HG03108 (cell line): ENCODE data around the gene MYLIP.

Source experiments
- ATAC-seq: cut with Tn5 transposase; IDR thresholded peaks from one replicate; pipeline ENCODE4 v1.9.1; 2021; ENCODE audit warnings: moderate library complexity; ENCODE audit not compliant: unreplicated experiment

MYLIP gene

DNA sequence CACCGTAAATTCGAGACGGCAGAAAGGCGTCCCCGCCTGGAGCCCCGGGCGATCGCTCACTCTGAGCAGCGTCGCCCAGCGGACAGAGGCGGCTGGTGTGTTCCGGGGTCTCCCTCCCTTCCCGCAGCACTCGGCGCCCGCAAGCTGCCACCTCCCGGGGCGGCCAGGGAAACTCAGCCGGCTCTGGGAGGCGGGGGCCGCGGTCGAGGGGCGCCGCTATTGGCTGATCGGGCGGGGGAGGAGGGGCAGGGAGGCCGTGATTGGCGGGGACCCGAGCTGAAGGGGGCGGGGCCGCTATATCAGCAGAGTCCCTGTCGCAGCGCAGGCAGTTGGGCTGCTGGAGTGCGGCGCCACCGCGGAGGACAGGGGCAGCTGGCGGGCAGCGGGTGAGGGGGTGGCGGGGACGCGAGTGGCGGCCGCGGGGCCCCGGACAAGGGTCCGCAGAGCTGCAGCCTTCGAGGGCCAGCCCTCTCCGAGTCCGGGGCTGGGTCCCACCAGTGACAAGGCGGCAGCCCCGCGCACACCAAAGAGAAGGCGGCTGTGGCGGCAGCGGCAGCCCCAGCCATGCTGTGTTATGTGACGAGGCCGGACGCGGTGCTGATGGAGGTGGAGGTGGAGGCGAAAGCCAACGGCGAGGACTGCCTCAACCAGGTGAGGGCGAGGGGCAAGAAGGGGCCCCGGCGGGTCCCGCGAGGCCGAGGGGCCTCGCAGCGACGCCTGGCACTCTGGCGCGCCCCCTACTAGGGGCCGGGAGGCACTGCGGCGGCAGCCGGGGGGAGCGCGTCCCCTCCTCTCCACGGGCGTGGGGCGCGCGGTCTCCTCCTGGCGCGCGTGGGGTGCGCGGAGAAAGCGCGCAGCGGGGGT, at the start of gene MYLIP:
TSS of gene MYLIP (plus strand) at position 328 of the 864 bp plus-strand sequence. CDS start at position 565, 237 bp downstream.
- peak; percentile 68 for ATAC-seq

DNA sequence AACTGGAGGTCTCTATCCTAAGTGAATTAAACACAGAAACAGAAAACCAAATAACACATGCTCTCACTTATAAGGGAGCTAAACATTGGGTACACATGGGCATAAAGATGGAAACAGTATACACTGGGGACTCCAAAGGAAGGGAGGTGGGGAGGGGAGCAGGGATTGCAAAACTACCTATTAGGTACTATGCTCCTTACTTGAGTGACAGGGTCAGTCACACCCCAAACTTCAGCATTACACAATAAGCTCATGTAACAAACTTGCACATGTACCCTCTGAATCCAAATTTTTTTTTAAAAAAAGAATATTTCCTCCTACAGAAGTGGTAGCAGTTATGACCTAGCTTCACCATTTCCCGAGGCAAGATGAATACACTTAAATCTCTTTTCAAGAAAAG, 49.5 kb upstream of the MYLIP start:
- no peak for ATAC-seq

GRCh38 chr6:16080204-16080603, 48.7 kb upstream of the MYLIP start:
- no peak for ATAC-seq

DNA sequence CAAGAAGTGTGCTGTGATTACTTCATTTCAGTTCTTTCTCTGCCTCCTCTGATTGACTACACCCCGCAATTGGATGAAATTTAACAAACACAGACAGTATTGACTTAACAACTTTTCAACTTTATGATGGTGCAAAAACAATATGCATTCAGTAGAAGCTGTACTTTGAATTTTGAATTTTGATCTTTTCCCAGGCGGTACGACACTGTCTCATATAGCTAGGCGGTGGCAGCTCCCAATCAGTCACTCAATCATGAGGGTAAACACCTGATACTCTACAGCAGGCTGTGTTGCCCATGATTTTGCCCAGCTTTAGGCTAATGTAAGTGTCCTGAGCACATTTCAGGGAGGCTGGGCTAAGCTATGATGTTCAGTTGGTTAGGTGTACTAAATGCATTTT, 47.6 kb upstream of the MYLIP start:
- no peak for ATAC-seq

DNA sequence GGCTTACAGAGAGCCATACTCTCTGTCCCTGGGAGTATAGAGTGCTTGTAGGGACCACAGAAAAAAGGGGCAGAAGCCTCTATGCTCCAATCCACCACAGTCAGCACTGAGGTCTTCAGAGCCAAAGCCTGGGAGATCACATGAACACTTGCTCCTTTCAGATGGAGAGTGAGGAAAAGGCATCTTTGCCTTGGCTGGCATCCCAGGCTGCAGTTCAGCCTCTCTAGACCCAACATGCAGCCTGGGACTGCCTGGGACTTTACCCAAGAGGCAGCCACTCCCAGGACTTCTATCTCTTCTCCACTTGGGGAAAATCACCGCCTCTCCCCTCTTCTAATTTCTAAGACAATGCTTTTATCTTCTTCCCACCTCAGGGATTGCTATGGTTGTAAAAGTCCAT, 46.5 kb upstream of the MYLIP start:
- ATAC-seq, result no peak

DNA sequence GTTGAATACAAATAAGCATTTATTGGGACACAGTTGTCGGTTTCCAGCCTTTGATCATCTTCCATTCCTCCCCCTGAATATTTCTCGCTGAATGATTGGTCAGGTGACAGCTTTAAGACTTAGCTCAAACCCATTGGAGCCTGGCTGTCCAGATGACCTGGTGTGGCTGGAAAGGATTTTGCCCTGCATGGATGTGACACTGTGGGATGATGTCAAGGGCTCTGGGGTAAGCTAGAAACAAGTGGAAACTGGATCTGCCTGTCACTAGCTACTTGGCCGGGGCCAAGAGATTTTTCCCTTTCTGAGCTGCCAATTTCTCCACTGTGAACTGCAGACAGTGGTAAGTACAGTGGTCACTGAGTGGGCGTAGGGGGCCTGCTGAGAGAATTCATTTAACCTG, 41.9 kb upstream of the MYLIP start:
- no peak for ATAC-seq

DNA sequence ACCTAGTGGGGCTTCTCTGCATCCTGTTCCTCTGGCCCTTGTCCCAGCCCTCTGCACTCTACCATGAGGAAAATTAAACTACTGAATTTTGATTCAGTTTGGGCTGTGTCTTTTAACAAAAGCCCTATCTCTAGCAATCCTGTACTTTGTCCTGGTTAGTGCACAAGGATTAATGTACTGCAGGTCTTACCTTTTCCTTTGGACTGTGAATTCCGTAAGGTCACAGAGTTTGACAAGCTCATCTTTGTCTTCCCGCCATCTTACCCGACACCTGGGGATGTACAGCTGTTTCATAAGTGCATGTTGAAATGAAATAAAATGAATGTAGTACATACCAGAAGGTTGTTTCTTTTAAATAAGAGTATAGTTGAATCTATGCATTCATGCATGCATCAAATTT, 41.5 kb upstream of the MYLIP start:
- no peak for ATAC-seq

- ATAC-seq, result no peak
Measured at GRCh38 chr6:16088409-16088808, 40.5 kb upstream of the MYLIP start.

GRCh38 chr6:16089232-16090062, 39.4 kb upstream of the MYLIP start:
- ATAC-seq, result no peak

DNA sequence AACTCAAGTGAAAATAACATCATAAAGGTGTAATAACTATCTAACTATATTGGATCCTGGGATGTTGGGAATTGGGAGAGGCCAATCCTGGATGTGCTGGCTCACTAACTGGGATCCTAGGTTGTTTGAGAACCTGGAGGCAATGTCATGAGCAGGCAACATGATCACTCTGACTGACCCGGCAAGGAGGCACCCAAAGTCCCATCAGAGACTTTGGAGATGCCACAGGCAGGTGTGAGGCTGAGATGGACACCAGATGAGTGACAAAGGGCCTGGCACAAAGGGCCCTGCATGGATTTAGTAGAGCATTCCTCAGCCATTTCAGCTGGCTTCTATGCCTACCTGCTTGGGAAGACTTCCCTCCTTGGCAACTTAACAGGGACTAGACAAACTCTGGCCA, 38.4 kb upstream of the MYLIP start:
- ATAC-seq, result no peak

- ATAC-seq, result no peak
Measured at GRCh38 chr6:16090920-16091319, 38.0 kb upstream of the MYLIP start.

DNA sequence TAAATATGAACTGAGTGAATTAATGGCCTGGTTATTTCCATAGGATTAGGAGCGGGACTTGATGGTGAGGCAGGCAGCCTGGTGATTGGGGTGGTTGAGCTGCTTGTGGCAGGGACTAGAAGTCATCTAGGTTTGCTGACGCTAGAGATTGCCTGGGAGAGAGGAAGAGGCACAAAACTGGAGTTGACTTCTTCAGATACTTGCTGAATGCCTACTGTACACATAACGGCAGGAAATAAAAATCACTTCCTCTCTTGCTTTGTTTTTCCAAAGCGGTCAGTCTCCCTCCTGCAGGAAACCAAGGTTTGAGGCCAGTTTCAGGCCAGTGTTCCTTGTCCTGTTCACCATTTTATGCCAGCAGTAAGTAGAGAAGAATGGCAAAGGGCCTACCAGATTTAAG, 36.7 kb upstream of the MYLIP start:
- no peak for ATAC-seq

- ATAC-seq, result no peak
Measured at GRCh38 chr6:16092990-16093389, 35.9 kb upstream of the MYLIP start.

- no peak for ATAC-seq
Measured at GRCh38 chr6:16095180-16095579, 33.7 kb upstream of the MYLIP start.

DNA sequence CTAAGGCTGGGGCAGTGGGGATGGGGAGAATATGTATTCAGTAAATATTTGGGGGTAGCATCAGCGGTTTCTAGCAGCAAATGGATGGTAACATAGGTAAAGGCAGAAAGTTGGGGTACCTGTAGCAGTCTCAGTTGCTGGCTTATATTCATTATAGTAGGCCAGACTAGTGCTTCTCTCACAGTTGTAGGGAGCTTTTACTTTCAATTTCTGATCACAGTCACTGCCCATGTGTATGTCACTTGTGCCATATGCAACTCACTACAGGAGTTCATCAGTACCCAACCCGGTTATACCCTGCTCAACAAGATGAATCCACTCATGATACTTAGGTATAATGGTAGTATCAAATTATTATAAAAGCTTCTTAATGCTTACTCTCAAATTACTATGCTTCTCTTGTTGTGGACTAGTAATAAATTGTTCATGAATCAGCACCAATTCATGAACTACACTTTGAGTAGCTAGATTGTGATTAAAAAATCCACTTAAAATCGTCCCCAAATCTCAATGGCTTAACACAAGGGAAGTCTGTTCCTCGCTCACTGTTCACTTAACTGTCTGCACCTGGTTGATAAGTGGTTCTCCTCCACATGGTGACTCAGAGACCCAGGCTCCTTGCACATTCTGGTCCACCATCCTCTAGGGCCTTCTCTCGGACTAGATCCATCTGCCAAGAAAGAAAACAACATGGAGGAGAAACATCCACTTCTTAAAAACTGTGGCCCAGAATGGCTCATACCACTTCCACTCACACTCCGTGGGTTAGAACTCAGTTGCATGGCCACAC, 31.3 kb upstream of the MYLIP start:
- peak; percentile 49 for ATAC-seq

- ATAC-seq, result no peak
Measured at GRCh38 chr6:16098211-16098610, 30.7 kb upstream of the MYLIP start.

GRCh38 chr6:16102208-16102607, 26.7 kb upstream of the MYLIP start:
- ATAC-seq, result no peak

DNA sequence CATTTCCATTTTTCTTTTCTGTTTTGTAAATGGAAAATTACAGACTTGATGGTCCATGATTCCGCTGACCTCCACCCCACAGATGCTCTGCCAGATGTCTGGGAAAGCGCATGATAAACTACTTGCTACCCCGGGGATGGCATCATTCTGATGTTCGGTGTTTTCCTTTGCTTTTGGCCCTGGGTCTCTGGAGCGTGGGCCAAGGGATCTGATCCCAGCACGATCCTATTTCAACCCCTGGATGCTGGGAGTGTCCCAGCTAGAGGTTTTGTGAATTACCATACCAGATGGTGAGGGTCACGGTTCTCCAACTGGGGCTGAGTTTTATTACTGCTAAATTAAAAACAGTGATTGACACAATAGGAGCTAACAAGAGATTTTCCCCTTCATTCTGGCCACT, 25.2 kb upstream of the MYLIP start:
- no peak for ATAC-seq

DNA sequence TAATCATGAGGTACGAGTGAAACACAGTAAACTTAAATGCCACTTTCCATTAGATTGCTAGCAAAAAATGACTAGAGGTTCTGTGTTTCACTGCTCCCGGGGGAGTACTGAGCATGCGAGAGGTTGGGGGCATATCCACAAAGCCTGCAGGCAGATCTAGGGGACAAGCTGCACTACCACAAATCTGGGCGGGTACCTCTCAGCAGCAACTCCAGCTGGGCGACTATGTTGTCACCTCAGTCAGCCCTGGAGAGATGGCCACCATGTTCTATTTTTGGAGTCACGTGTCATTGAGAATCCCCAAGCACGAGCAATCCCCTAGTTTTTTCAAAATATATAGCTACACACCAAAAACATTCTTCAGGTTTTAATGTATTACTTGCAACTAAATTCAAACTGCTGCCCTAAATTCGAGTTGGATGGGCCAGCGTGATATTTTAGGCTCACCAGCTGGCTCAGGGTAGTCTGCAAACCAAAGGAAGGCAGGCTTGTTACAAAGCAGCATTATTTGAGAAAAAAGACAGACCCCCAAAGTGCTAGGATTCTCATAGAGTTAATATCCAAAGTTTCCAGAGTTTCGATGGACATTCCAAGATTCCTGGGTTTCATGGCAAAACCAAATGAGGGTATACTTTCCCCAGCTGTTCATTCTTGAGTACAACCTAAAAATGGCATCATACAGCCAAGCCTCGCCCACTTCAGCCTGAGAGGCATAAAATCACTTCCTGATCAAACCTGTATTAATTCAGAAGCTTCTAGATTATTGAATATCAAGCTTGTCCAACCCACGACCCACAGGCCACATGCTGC, 24.1 kb upstream of the MYLIP start:
- ATAC-seq, result no peak

DNA sequence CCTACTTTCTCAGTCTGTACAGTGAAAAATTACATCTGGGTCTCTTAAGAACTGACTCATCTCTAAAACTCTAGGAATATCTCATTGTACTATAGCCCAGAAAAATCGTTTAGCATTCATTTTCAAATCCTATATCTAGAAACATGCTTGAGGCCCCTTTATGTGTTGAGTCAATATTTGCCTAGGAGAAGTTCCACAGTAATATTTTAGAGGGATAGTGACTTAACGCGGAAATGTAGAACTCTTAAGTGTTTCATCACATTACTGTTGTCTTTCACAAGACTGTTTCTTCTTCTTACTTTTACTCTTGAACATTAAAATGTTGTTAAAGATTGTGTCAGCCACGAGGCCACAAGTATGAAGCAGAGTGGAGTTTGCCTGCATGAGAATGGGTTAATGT, 23.0 kb upstream of the MYLIP start:
- ATAC-seq, result no peak
